ENCODE results near the gene CDCA7L. TPM values are rescaled to one million over a fixed set of nuclear protein-coding genes. Genes with fewer than 3 reads are reported as not detected.

Gene CDCA7L
- total RNA-seq, 4 donors from 2014 or later, result 0.88 to 6.7 (median 1.8) TPM

DNA sequence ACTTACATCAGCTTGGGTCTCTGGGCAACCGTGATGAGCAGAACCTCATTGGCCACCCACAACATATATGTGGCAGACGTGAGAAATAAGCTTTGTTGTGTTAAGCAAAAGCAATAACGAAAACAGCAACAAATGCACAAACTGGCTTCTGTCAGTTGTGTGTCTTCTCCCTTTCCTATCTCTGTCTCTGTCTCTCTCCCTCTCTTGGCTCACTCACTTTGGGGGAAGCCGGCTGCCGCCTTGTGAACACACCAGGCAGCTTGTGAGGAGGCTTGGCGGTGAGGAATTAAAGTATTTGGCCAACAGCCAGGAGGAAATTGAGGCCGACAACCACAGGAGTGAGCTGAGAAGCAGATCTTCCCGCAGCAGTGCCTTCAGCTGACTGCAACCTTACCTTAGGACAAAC is 21.9 kb upstream of the CDCA7L start:
- in situ Hi-C loops (cut with MboI; ENCODE audit: low sequenced_read_pairs in 4 of 4), result no loop called here
- TF ChIP-seq, protein P1, sequence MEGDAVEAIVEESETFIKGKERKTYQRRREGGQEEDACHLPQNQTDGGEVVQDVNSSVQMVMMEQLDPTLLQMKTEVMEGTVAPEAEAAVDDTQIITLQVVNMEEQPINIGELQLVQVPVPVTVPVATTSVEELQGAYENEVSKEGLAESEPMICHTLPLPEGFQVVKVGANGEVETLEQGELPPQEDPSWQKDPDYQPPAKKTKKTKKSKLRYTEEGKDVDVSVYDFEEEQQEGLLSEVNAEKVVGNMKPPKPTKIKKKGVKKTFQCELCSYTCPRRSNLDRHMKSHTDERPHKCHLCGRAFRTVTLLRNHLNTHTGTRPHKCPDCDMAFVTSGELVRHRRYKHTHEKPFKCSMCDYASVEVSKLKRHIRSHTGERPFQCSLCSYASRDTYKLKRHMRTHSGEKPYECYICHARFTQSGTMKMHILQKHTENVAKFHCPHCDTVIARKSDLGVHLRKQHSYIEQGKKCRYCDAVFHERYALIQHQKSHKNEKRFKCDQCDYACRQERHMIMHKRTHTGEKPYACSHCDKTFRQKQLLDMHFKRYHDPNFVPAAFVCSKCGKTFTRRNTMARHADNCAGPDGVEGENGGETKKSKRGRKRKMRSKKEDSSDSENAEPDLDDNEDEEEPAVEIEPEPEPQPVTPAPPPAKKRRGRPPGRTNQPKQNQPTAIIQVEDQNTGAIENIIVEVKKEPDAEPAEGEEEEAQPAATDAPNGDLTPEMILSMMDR (IDR thresholded peaks at IDR 0.05 in 4 of 5, conservative IDR thresholded peaks at IDR 0.05 in 1 of 5), result no peak
- TF ChIP-seq POLR2A (IDR thresholded peaks at IDR 0.05), result no peak
- Histone ChIP-seq H3K36me3 (no peaks in the 10 kb centered on the region), H3K4me3 (no peak overlapping the region), H3K4me1 (no peaks in the 10 kb centered on the region), H3K27ac (no peak overlapping the region), H3K27me3 (no peaks in the 10 kb centered on the region), H3K9me3 (no peaks in the 10 kb centered on the region)
- intact Hi-C loops (cut with DNase I; ENCODE audit: low total_unique reads), result no loop called here
- no peak for DNase-seq
- ATAC-seq, result no peak

- Histone ChIP-seq H3K36me3 (no peaks in the 10 kb centered on the region), H3K4me1 (no peaks in the 10 kb centered on the region), H3K27ac (no peak overlapping the region), H3K4me3 (no peak overlapping the region), H3K27me3 (no peaks in the 10 kb centered on the region), H3K9me3 (no peaks in the 10 kb centered on the region)
- no peak for TF ChIP-seq POLR2A (IDR thresholded peaks at IDR 0.05)
- TF ChIP-seq, protein P1 (IDR thresholded peaks at IDR 0.05 in 4 of 5, conservative IDR thresholded peaks at IDR 0.05 in 1 of 5), result no peak
- ATAC-seq (no peak), DNase-seq (no peak)
- intact Hi-C loops (cut with DNase I; ENCODE audit: low total_unique reads), result no loop called here
- in situ Hi-C loops (cut with MboI; ENCODE audit: low sequenced_read_pairs in 4 of 4), result no loop called here
Observed at GRCh38 chr7:21966271-21966670, 20.6 kb upstream of the CDCA7L start.

GRCh38 chr7:21965291-21965690 is 19.6 kb upstream of the CDCA7L start:
- in situ Hi-C loops (cut with MboI; ENCODE audit: low sequenced_read_pairs in 4 of 4) (no loop called here), intact Hi-C loops (cut with DNase I; ENCODE audit: low total_unique reads) (no loop called here)
- no peaks in the 10 kb centered on the region for H3K9me3 ChIP-seq
- no peak for TF ChIP-seq POLR2A (IDR thresholded peaks at IDR 0.05)
- TF ChIP-seq, protein P1 (IDR thresholded peaks at IDR 0.05 in 4 of 5, conservative IDR thresholded peaks at IDR 0.05 in 1 of 5), result no peak
- H3K36me3 ChIP-seq, result no peaks in the 10 kb centered on the region
- ATAC-seq (no peak), DNase-seq (no peak)
- no peaks in the 10 kb centered on the region for H3K4me1 ChIP-seq
- H3K27me3 ChIP-seq, result no peaks in the 10 kb centered on the region
- H3K27ac ChIP-seq, result no peak overlapping the region
- H3K4me3 ChIP-seq, result no peak overlapping the region

- no peak for ATAC-seq
- intact Hi-C loops (cut with DNase I; ENCODE audit: low total_unique reads), result no loop called here
- Histone ChIP-seq H3K4me1 (no peaks in the 10 kb centered on the region), H3K4me3 (no peak overlapping the region), H3K27ac (no peak overlapping the region), H3K27me3 (no peaks in the 10 kb centered on the region), H3K36me3 (no peaks in the 10 kb centered on the region), H3K9me3 (no peaks in the 10 kb centered on the region)
- no peak for TF ChIP-seq POLR2A (IDR thresholded peaks at IDR 0.05)
- TF ChIP-seq, protein P1 (IDR thresholded peaks at IDR 0.05 in 4 of 5, conservative IDR thresholded peaks at IDR 0.05 in 1 of 5), result no peak
- no peak for DNase-seq
- in situ Hi-C loops (cut with MboI; ENCODE audit: low sequenced_read_pairs in 4 of 4), result no loop called here
Observed at GRCh38 chr7:21962677-21963076, 17.0 kb upstream of the CDCA7L start.

DNA sequence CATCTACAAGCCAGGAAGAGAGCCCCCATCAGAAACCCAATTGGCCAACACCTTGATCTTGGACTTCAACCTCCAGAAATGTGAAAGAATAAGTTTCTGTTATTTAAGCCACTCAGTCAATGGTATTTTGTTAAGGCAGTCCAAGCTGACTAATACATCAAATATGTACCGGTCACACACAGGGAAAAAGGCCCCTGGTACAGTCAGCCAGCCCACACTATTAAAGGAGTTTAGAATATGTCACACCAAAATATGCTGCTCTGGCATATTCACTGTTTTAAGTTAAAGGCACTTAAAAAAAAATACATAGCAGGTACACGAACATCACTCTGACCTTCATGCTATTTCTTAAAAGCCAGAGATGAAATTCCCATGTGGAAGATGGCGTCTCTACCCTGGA is 15.2 kb upstream of the CDCA7L start:
- DNase-seq, result no peak
- intact Hi-C loops (cut with DNase I; ENCODE audit: low total_unique reads), result no loop called here

More for the DNA sequence above, 15.2 kb upstream of the CDCA7L start:
- Histone ChIP-seq H3K9me3 (no peaks in the 10 kb centered on the region), H3K27me3 (no peaks in the 10 kb centered on the region), H3K36me3 (no peaks in the 10 kb centered on the region), H3K4me1 (no peaks in the 10 kb centered on the region), H3K27ac (no peak overlapping the region), H3K4me3 (no peak overlapping the region)
- in situ Hi-C loops (cut with MboI; ENCODE audit: low sequenced_read_pairs in 4 of 4), result no loop called here
- ATAC-seq, result no peak
- TF ChIP-seq, protein P1 (IDR thresholded peaks at IDR 0.05 in 4 of 5, conservative IDR thresholded peaks at IDR 0.05 in 1 of 5), result no peak
- TF ChIP-seq POLR2A (IDR thresholded peaks at IDR 0.05), result no peak

Measured in gastrocnemius medialis (tissue), 4 donors.